Heart left ventricle (tissue), 13 donors: ENCODE measurements around the gene PTGIS.

ENCODE experiments used
- CTCF ChIP-seq, 12 donors: fragments of 200-600 bp; sonication (generic) in 4 of 12; IDR thresholded peaks; one replicate each; pipeline versions ENCODE4 v1.5.0 to v1.8.0; 2018 to 2022; ENCODE audit warnings: antibody characterized with exemption in 12 of 12, mild to moderate bottlenecking in 5 of 12
- POLR2A ChIP-seq, 2 donors: fragments of 450-650 bp; IDR thresholded peaks; one replicate each; pipeline ENCODE4 v1.6.1; 2017; ENCODE audit warnings: antibody characterized with exemption in 2 of 2, mild to moderate bottlenecking in 2 of 2, moderate library complexity in 2 of 2
- donor health status: ischemic (EF 13 %, LVEDD 7.1; RV severe dilation, severe dysfunction).
- donor health status: DM: no; HTN: yes; CAD: no.
- donor health status: DM: no; HTN: no; CAD: no.
- donor health status: ischemic (EF 25% LVEDD 6.9; RV normal size, moderate dysfunction).
- donor health status: ischemic (EF 25% LVEDD 5.7; RV mildly dilated, moderate dysfunction).
- donor health status: ischemic (EF 35%, LVEDD 5.7; RV mildly dilated, moderate dysfunction).
- donor health status: nonischemic (EF 11% LVEDD 7.7; RV severe dilation, severe dysfunction).
- donor health status: DM: yes; HTN: yes; CAD: no.
- donor health status: PGD.
- donor health status: ischemic (EF 29% LVEDD 5.4; RV normal size, mild dysfunction).
- donor health status: nonischemic (EF 23%, LVEDD 6.1; RV moderate dilation, normal function).

- no peak for TF ChIP-seq CTCF (IDR thresholded peaks at IDR 0.05)
- TF ChIP-seq POLR2A (IDR thresholded peaks at IDR 0.05) = no peak
Measured at GRCh38 chr20:49475292-49476015, 92.5 kb downstream of the PTGIS start.
